ENCODE data around the gene NR1H4.

DNA sequence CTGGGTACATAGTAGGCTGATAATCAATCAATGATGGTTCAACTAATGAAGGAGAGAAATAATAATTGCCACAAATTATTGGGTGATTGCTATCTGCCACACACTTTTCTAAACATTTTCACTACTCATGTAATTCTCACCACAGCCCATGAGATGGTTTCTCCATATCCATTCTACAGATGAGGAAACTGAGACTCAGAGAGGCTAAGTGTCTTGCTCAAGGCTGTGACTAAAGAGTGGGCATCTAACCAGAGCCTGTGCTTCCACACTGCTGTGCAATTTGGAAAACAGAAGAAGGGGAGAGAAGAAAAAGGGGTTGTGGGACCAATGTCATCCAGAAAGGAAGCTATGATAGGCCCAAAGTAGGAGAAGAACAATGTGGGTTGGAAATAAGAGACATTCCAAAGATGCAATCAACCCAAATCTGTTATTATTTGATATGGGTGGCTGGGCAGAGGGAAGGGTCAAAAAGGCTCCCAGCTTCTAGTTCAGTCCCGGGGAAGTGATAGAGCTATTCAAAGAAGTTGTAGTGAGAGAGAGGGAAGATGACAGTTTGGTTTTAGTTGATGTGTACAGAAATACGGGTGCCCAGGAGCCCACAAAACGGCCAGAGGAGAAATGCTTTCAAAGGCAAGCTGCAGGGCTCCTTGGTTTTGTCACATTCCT is 483 bp upstream of the NR1H4 start:
- no peak for TF ChIP-seq CTCF (IDR thresholded peaks at IDR 0.05)
- no peak for TF ChIP-seq POLR2A (IDR thresholded peaks at IDR 0.05)

All from prostate gland (tissue), 2 donors.